HG02938 (cell line): ENCODE results near the gene STK16.

Experiments used
- ATAC-seq: cut with Tn5 transposase; IDR thresholded peaks from one replicate; pipeline ENCODE4 v1.9.1; 2021; ENCODE audit warnings: mild to moderate bottlenecking, moderate library complexity; ENCODE audit not compliant: unreplicated experiment

Gene STK16

GRCh38 chr2:219268294-219268693 lies 23.0 kb downstream of the STK16 start:
- ATAC-seq = no peak

- no peak for ATAC-seq
These were observed 24.2 kb downstream of the STK16 start for GRCh38 chr2:219269362-219270054.

GRCh38 chr2:219270055-219270372 lies 24.7 kb downstream of the STK16 start:
- ATAC-seq = no peak

- ATAC-seq = no peak
These were observed 25.7 kb downstream of the STK16 start for GRCh38 chr2:219271021-219271420.

GRCh38 chr2:219272356-219272755 lies 27.1 kb downstream of the STK16 start:
- no peak for ATAC-seq

GRCh38 chr2:219272995-219273394 lies 27.7 kb downstream of the STK16 start:
- ATAC-seq = no peak

GRCh38 chr2:219273937-219274336 lies 28.7 kb downstream of the STK16 start:
- no peak for ATAC-seq

- no peak for ATAC-seq
These were observed 29.2 kb downstream of the STK16 start for GRCh38 chr2:219274361-219274921.

- no peak for ATAC-seq
These were observed 32.7 kb downstream of the STK16 start for GRCh38 chr2:219277703-219278654.

- ATAC-seq = no peak
These were observed 33.4 kb downstream of the STK16 start for GRCh38 chr2:219278655-219279150.

GRCh38 chr2:219279151-219279915 lies 34.1 kb downstream of the STK16 start, which contains the start of gene DNAJB2:
DNAJB2 (plus strand) TSS chr2:219279366; CDS start chr2:219279834, 468 bp downstream.
- ATAC-seq = peak; percentile 83

- no peak for ATAC-seq
These were observed 34.7 kb downstream of the STK16 start for GRCh38 chr2:219279916-219280516.

- ATAC-seq = no peak
These were observed 35.4 kb downstream of the STK16 start for GRCh38 chr2:219280651-219281050.

- ATAC-seq = no peak
These were observed 36.3 kb downstream of the STK16 start for GRCh38 chr2:219281588-219281987.

- ATAC-seq = no peak
These were observed 37.1 kb downstream of the STK16 start for GRCh38 chr2:219282375-219282774.

- ATAC-seq = no peak
These were observed 37.8 kb downstream of the STK16 start for GRCh38 chr2:219282943-219283581.

GRCh38 chr2:219284501-219285372 lies 39.5 kb downstream of the STK16 start:
- no peak for ATAC-seq

- ATAC-seq = no peak
These were observed 40.1 kb downstream of the STK16 start for GRCh38 chr2:219285373-219285735.

- ATAC-seq = no peak
These were observed 40.7 kb downstream of the STK16 start for GRCh38 chr2:219285894-219286425.
